Mononuclear cell (primary cell): Measurements from ENCODE around the gene NHLRC1. TPM values are rescaled to one million over a fixed set of nuclear protein-coding genes. Genes with fewer than 3 reads are reported as not detected.
A peak's percentile ranks its signal among the peaks of the same experiment; 100 is the strongest.
"Not testable (repeated sequence)": the region's sequence is repeated elsewhere in the genome, so short reads cannot be mapped to it uniquely, and the experiment has no call there.

Source experiments
- H3K27me3 ChIP-seq: 2 replicates; pipeline ENCODE4 v1.6.0; 2011; ENCODE audit warnings: low read length, control low read depth; ENCODE audit not compliant: insufficient read depth
- H3K4me1 ChIP-seq: 2 replicates; pipeline ENCODE4 v1.5.1; 2011; ENCODE audit warnings: mild to moderate bottlenecking, low read length, control low read depth; ENCODE audit not compliant: insufficient read depth
- H3K4me3 ChIP-seq: 2 replicates; pipeline ENCODE4 v1.5.1; 2011; ENCODE audit warnings: mild to moderate bottlenecking, low read length, moderate library complexity
- H3K9me3 ChIP-seq: 2 replicates; pipeline ENCODE4 v1.5.1; 2011; ENCODE audit warnings: low read depth, mild to moderate bottlenecking, control low read depth, low read length
- total RNA-seq: library from RNA; depleted of rRNA; stranded (reverse); fragments of >200 nt; gene quantifications from one replicate; pipeline ENCODE4 v1.2.3, GENCODE V29; 2012

The NHLRC1 gene
- 0.52 TPM for total RNA-seq

DNA sequence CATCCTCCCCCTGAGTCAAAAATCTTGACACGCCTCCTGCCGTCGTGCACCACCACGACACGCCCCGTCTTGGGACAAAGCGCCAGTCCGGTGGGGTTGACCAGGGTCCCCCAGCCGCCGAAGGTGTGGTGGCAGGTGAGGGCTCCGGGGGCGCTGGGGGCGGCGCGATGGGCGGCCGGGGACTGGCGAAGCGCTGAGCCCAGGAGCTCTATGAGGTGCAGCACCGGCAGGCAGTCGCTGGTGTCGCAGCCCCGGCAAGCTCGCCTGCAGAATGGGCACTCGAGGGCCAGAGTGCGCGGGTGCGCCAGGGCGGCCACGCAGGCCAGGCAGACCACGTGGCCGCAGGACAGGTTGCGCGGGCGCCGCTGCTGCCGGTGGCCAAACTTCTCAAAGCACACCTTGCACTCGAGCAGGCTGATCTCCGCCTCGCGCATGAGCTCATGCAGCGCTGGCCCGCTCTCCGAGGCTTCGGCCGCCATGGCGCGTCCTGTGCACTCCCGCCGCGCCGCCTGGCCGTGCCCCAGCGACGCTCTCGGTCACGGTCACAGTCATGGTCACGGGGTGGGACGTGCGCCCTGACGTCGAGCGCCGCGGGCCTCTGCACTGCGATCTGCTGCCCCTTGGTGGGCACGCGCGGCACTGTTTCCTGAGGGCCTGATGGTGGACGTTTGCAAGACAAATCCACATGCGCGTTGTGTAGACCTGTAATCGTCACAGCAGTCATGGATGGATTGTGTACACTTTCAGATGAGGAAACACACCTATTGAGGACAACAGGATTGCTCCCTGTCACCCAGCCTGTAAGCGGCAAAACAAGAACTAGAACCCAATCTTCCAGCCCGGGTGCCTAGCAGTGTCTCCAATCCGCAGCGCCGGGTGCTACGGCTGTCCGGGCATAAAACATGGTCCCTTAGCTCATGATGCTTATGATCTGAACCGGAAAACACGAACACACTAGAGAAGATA lies at the start of gene NHLRC1:
Gene NHLRC1, minus strand, starts transcription at position 550 of the 966 bp plus-strand sequence. Its CDS starts 71 bp downstream, at position 479.
- H3K27me3 ChIP-seq: no peaks in the 10 kb centered on the region
- peak within 1 kb of the TSS; percentile 40 for H3K4me3 ChIP-seq

GRCh38 chr6:18171871-18172270 lies 49.4 kb upstream of the NHLRC1 start:
- no peak overlapping the region for H3K4me3 ChIP-seq
- peaks cover 33% of the 10 kb centered on the region for H3K4me1 ChIP-seq
- H3K27me3 ChIP-seq: no peaks in the 10 kb centered on the region
- H3K9me3 ChIP-seq: no peaks in the 10 kb centered on the region

More for the DNA sequence above, at the start of gene NHLRC1:
- Histone ChIP-seq H3K4me1 (peaks cover 6% of the 10 kb centered on the region), H3K9me3 (no peaks in the 10 kb centered on the region)

GRCh38 chr6:18168264-18168663 lies 45.8 kb upstream of the NHLRC1 start:
- Histone ChIP-seq H3K4me3 (no peak overlapping the region), H3K4me1 (peaks cover 36% of the 10 kb centered on the region), H3K9me3 (no peaks in the 10 kb centered on the region), H3K27me3 (no peaks in the 10 kb centered on the region)

DNA sequence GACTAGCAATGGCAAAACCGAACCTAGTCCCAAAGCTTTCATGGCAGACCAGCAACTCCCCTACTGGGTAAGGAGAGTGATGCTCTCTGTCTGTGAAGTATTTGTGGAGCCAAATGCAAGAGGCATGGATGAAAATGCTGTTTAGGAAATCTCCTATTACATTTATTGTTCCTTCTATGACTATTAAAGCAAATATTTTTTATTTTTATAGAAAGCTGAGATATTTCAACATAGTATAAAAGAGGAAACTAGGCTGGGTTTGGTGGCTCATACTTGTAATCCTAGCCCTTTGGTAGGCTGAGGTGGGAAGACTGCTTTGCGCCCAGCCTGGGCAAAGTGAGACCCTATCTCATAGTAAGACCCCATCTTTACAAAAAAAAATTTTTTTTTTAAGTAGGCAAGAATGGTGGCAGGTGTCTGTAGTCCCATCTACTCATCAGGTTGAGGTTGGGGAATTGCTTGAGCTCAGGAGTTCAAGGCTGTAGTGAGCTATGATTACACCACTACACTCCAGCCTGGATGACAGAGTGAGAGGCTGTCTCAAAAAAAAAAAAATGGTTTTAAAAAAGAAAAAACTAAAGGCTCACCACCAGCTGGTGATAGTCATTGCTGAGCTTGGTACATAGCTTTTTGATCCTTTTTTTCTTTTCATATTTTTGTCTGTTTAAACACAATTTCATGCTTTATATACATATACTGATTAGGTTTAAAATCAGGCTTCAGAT lies 44.0 kb upstream of the NHLRC1 start:
- H3K4me1 ChIP-seq: peaks cover 29% of the 10 kb centered on the region
- H3K4me3 ChIP-seq: no peak overlapping the region
- no peaks in the 10 kb centered on the region for H3K9me3 ChIP-seq

GRCh38 chr6:18165751-18166150 lies 43.3 kb upstream of the NHLRC1 start:
- H3K9me3 ChIP-seq: no peaks in the 10 kb centered on the region
- H3K27me3 ChIP-seq: no peaks in the 10 kb centered on the region
- peaks cover 33% of the 10 kb centered on the region for H3K4me1 ChIP-seq
- no peak overlapping the region for H3K4me3 ChIP-seq

More for the DNA sequence above, 44.0 kb upstream of the NHLRC1 start:
- no peaks in the 10 kb centered on the region for H3K27me3 ChIP-seq

DNA sequence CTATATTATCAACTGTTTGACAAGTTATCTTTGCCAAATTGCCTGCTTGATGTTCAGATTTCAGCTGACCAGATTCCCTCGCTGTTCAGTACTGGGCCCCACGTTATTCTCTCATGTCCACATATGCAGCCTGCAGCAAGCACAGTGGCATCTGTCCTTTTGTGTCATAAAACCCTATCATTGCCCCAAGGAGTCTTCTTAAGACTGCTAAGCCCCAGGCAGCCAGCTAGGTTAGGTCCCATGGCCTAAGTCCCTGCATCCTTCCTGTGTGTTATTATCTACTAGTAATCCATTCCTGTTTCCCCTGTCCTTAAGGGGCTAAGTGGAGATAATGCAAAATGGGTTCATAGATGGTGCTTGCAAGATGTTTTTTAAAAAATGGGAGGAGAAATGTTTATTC lies 39.9 kb upstream of the NHLRC1 start:
- H3K9me3 ChIP-seq: no peaks in the 10 kb centered on the region
- peaks cover 30% of the 10 kb centered on the region for H3K4me1 ChIP-seq
- H3K4me3 ChIP-seq: no peak overlapping the region
- H3K27me3 ChIP-seq: no peaks in the 10 kb centered on the region

- H3K27me3 ChIP-seq: no peaks in the 10 kb centered on the region
- no peak overlapping the region for H3K4me3 ChIP-seq
- no peaks in the 10 kb centered on the region for H3K9me3 ChIP-seq
- peaks cover 24% of the 10 kb centered on the region for H3K4me1 ChIP-seq
These were observed 39.0 kb upstream of the NHLRC1 start for GRCh38 chr6:18161431-18161830.

- Histone ChIP-seq H3K9me3 (no peaks in the 10 kb centered on the region), H3K4me3 (no peak overlapping the region), H3K27me3 (no peaks in the 10 kb centered on the region), H3K4me1 (peaks cover 25% of the 10 kb centered on the region)
These were observed 38.4 kb upstream of the NHLRC1 start for GRCh38 chr6:18160911-18161310.

GRCh38 chr6:18155864-18156421 lies 33.5 kb upstream of the NHLRC1 start:
- no peaks in the 10 kb centered on the region for H3K27me3 ChIP-seq
- H3K9me3 ChIP-seq: no peaks in the 10 kb centered on the region

GRCh38 chr6:18155150-18155863 lies 32.8 kb upstream of the NHLRC1 start, which contains the start of gene KDM1B:
Gene KDM1B, plus strand, starts transcription at chr6:18155422. Its CDS starts 4,474 bp downstream, at chr6:18159896.
- no peaks in the 10 kb centered on the region for H3K27me3 ChIP-seq
- no peaks in the 10 kb centered on the region for H3K9me3 ChIP-seq
- peaks cover 32% of the 10 kb centered on the region for H3K4me1 ChIP-seq
- H3K4me3 ChIP-seq: peak within 1 kb of the TSS; percentile 94

More at GRCh38 chr6:18155864-18156421, 33.5 kb upstream of the NHLRC1 start:
- H3K4me3 ChIP-seq: peak overlapping the region; percentile 94
- peaks cover 37% of the 10 kb centered on the region for H3K4me1 ChIP-seq

DNA sequence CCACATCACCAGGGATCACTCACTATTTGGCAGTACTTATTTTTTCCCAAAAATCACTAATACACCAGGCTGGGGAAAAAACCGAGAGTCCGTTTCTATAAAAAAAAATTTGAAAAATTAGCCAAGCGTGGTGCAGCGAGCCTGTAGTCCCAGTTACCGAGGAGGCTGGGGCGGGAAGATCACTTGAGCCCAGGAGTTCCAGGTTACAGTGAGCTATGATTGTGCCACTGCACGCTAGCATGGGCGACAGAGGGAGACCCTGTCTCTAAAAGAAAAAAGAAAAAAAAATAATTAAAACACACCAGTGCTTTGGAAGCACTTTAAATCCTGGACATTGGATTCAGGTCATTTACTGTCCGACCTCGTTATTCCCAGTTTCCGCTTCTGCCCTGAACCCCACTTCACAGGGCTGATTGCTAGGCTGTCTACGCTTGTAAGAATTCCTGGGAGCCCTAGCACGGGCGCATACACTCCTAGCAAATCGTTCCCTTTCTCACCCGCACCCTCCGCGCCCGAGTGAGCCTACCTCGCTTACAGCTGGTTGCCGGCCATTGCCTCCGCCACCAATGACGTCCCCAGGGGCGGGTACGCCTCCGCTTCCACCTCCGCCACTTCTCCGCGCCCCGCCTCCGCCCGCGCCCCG lies 32.2 kb upstream of the NHLRC1 start, which contains the start of gene TPMT:
Gene TPMT, minus strand, starts transcription at position 571 of the 643 bp plus-strand sequence. CDS start 5,950 bp downstream, outside the sequence.
- H3K4me3 ChIP-seq: peak within 1 kb of the TSS; percentile 94
- no peaks in the 10 kb centered on the region for H3K9me3 ChIP-seq
- H3K4me1 ChIP-seq: peaks cover 32% of the 10 kb centered on the region
- H3K27me3 ChIP-seq: no peaks in the 10 kb centered on the region

- Histone ChIP-seq H3K4me1 (peaks cover 32% of the 10 kb centered on the region), H3K27me3 (no peaks in the 10 kb centered on the region), H3K4me3 (no peak overlapping the region), H3K9me3 (no peaks in the 10 kb centered on the region)
These were observed 30.8 kb upstream of the NHLRC1 start for GRCh38 chr6:18153311-18153703.

- Histone ChIP-seq H3K27me3 (no peaks in the 10 kb centered on the region), H3K4me1 (peaks cover 32% of the 10 kb centered on the region), H3K4me3 (no peak overlapping the region), H3K9me3 (no peaks in the 10 kb centered on the region)
These were observed 29.3 kb upstream of the NHLRC1 start for GRCh38 chr6:18151801-18152200.

GRCh38 chr6:18151391-18151790 lies 28.9 kb upstream of the NHLRC1 start:
- peaks cover 28% of the 10 kb centered on the region for H3K4me1 ChIP-seq
- H3K27me3 ChIP-seq, H3K9me3 ChIP-seq, H3K4me3 ChIP-seq: not testable (repeated sequence)
